HG03558 (cell line): ENCODE results near the gene MON2.
"Not testable (repeated sequence)": the region's sequence is repeated elsewhere in the genome, so short reads cannot be mapped to it uniquely, and the experiment has no call there.

Experiments used
- ATAC-seq: cut with Tn5 transposase; IDR thresholded peaks from one replicate; pipeline ENCODE4 v1.9.1; 2021; ENCODE audit warnings: moderate number of reproducible peaks; ENCODE audit not compliant: unreplicated experiment; ENCODE audit errors: extremely low read depth

The MON2 gene

GRCh38 chr12:62472472-62472871, 5.8 kb downstream of the MON2 start:
- no peak for ATAC-seq

GRCh38 chr12:62481843-62482540, 15.4 kb downstream of the MON2 start:
- ATAC-seq, result no peak

GRCh38 chr12:62482769-62483168, 16.1 kb downstream of the MON2 start:
- no peak for ATAC-seq

- no peak for ATAC-seq
These were observed 17.6 kb downstream of the MON2 start for GRCh38 chr12:62484233-62484632.

- no peak for ATAC-seq
These were observed 39.2 kb downstream of the MON2 start for GRCh38 chr12:62505786-62506185.

- ATAC-seq, result no peak
These were observed 46.3 kb downstream of the MON2 start for GRCh38 chr12:62512901-62513300.

GRCh38 chr12:62514080-62514479, 47.5 kb downstream of the MON2 start:
- ATAC-seq, result not testable (repeated sequence)

GRCh38 chr12:62516927-62517326, 50.3 kb downstream of the MON2 start:
- no peak for ATAC-seq

- ATAC-seq, result no peak
These were observed 51.3 kb downstream of the MON2 start for GRCh38 chr12:62517887-62518286.

- no peak for ATAC-seq
These were observed 52.4 kb downstream of the MON2 start for GRCh38 chr12:62519043-62519442.

GRCh38 chr12:62520361-62520760, 53.7 kb downstream of the MON2 start:
- no peak for ATAC-seq

- no peak for ATAC-seq
These were observed 56.4 kb downstream of the MON2 start for GRCh38 chr12:62522984-62523383.

GRCh38 chr12:62523619-62524018, 57.0 kb downstream of the MON2 start:
- ATAC-seq, result no peak

GRCh38 chr12:62525271-62525670, 58.6 kb downstream of the MON2 start:
- ATAC-seq, result no peak

- no peak for ATAC-seq
These were observed 64.0 kb downstream of the MON2 start for GRCh38 chr12:62530596-62530995.

- ATAC-seq, result no peak
These were observed 65.7 kb downstream of the MON2 start for GRCh38 chr12:62532333-62532732.

- no peak for ATAC-seq
These were observed 66.6 kb downstream of the MON2 start for GRCh38 chr12:62533087-62533754.

- peak; percentile 45 for ATAC-seq
These were observed 67.1 kb downstream of the MON2 start for GRCh38 chr12:62533755-62534107.

GRCh38 chr12:62536546-62536945, 69.9 kb downstream of the MON2 start:
- ATAC-seq, result no peak

- no peak for ATAC-seq
These were observed 70.9 kb downstream of the MON2 start for GRCh38 chr12:62537551-62537950.

- no peak for ATAC-seq
These were observed 73.7 kb downstream of the MON2 start for GRCh38 chr12:62540354-62540753.

GRCh38 chr12:62542814-62543213, 76.2 kb downstream of the MON2 start:
- no peak for ATAC-seq
